ENCODE data around the gene GLI3. TPM values are rescaled to one million over a fixed set of nuclear protein-coding genes. Genes with fewer than 3 reads are reported as not detected.

GLI3 gene
- total and polyA plus RNA-seq, 2 of the 4 experiments (the other 2 are of a cell fraction) = 1.3 to 3.9 TPM

DNA sequence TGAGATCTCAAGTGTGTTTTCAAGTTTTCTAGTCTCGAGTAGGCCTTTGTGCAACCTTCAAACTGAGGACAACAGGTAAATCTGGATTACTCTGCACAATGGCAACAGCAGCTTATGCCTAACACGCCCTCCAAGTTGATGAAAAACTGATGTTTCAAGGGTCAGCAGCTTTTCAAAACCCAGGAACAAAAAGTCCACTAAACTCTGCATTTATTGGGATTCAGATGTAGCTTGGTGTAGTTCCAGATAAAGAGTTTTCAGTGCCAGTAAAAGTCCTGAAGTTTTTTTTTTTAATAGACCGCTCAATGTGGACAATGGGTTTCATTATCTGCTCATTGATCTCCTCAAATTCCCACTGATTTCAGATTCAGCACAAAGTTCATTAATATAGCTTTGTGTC, 259.3 kb downstream of the GLI3 start:
- intact Hi-C loops (cut with micrococcal nuclease) = loop anchor here (1.0 to 10.0 kb wide), 7 partner anchors 35 to 853 kb away; partner anchors contain the start of gene GLI3
- POLR2A ChIA-PET (ENCODE audit: unreplicated experiment) = no interaction called here

More for the DNA sequence above, 259.3 kb downstream of the GLI3 start:
- no peaks in the 10 kb centered on the region for H4K20me1 ChIP-seq (ENCODE audit: insufficient read depth, low read length)
- no peak for ATAC-seq (ENCODE audit: low read depth)
- no peaks in the 10 kb centered on the region for H3K79me1 ChIP-seq (ENCODE audit: low read depth in 1 of 2, low read length in 2 of 2)
- in situ Hi-C loops (cut with MboI; ENCODE audit: low sequenced_read_pairs) = loop anchor here (25.0 kb wide), 1 partner anchor 260 kb away; the partner anchor contains the start of gene GLI3
- H3K4ac ChIP-seq (ENCODE audit: low read depth, low read length) = no peak overlapping the region
- no peak for DNase-seq
- H4K8ac ChIP-seq (ENCODE audit: low read depth in 2 of 2, low read length in 2 of 2) = no peak overlapping the region
- TF ChIP-seq USF2 (IDR thresholded peaks at IDR 0.05; ENCODE audit: low read depth, low read length) = no peak
- no peak for TF ChIP-seq MXI1 (IDR thresholded peaks at IDR 0.05; ENCODE audit: borderline replicate concordance, low read depth, low read length)
- no peak for TF ChIP-seq NFE2L2 (IDR thresholded peaks at IDR 0.05; ENCODE audit: low read depth, low read length)
- no peak for TF ChIP-seq RAD21 (IDR thresholded peaks at IDR 0.05; ENCODE audit: low read length)
- no peak for TF ChIP-seq CTCF (conservative IDR thresholded peaks at IDR 0.05; ENCODE audit: low read depth, low read length)
- no peak for TF ChIP-seq SMC3 (IDR thresholded peaks at IDR 0.05; ENCODE audit: low read depth, low read length)
- TF ChIP-seq RCOR1 (IDR thresholded peaks at IDR 0.05; ENCODE audit: insufficient replicate concordance, low read length) = no peak
- TF ChIP-seq POLR2A (IDR thresholded peaks at IDR 0.05; ENCODE audit: low read depth, low read length) = no peak
- TF ChIP-seq FOS (IDR thresholded peaks at IDR 0.05; ENCODE audit: low read depth, low read length) = no peak
- TF ChIP-seq ELK1 (IDR thresholded peaks at IDR 0.05; ENCODE audit: borderline replicate concordance, low read depth, low read length) = no peak
- no peak for TF ChIP-seq MAZ (IDR thresholded peaks at IDR 0.05; ENCODE audit: borderline replicate concordance, low read depth, low read length)
- peaks cover 17% of the 10 kb centered on the region; the same call in 1 of the 2 replicates for H3K36me3 ChIP-seq (ENCODE audit: control insufficient read depth, insufficient read depth, low read length)
- H4K5ac ChIP-seq (ENCODE audit: low read depth, low read length) = no peak overlapping the region
- peak overlapping the region; percentile 71 for H2AFZ ChIP-seq (replicated peaks; ENCODE audit: low read length, poor library complexity)
- H3K23ac ChIP-seq (ENCODE audit: low read depth, low read length) = no peak overlapping the region
- dilution Hi-C loops (cut with HindIII; ENCODE audit: low sequenced_read_pairs, unreplicated experiment) = no loop called here
- H3K9ac ChIP-seq (ENCODE audit: low read depth, low read length) = no peak overlapping the region
- no peak overlapping the region for H4K91ac ChIP-seq (ENCODE audit: insufficient read depth, low read depth, low read length)
- H3K27ac ChIP-seq (ENCODE audit: insufficient read depth, low read length) = no peak overlapping the region
- no peak overlapping the region for H2BK15ac ChIP-seq (ENCODE audit: low read depth, low read length)
- no peak overlapping the region for H3K18ac ChIP-seq (ENCODE audit: low read depth, low read length)
- H3K4me2 ChIP-seq (ENCODE audit: low read depth, low read length) = no peak overlapping the region
- no peak overlapping the region for H2BK5ac ChIP-seq (ENCODE audit: low read depth, low read length, poor library complexity, severe bottlenecking)
- H3K4me1 ChIP-seq (ENCODE audit: control insufficient read depth, insufficient read depth, low read length) = peaks cover 7% of the 10 kb centered on the region; the same call in 1 of the 2 replicates
- WGBS, 2 experiments (ENCODE audit: extremely low coverage in 2 of 2, insufficient read length in 1 of 2) = 100% methylated on average over 1 of the region's 3 CpGs; no CpG with 5 or more reads in 1 of the 2 experiments
- no peaks in the 10 kb centered on the region for H3K27me3 ChIP-seq (ENCODE audit: control insufficient read depth, insufficient read depth, low read length)
- no peak overlapping the region for H3K56ac ChIP-seq (ENCODE audit: extremely low read depth, insufficient read depth, low read length)
- no peak overlapping the region for H2AK9ac ChIP-seq (replicated peaks; ENCODE audit: low read depth, low read length, poor library complexity)
- H3K9me3 ChIP-seq (ENCODE audit: control insufficient read depth, insufficient read depth, low read length) = no peaks in the 10 kb centered on the region
- 0 out of 2 replicates have a peak overlapping the region, but pooled peaks have one; percentile 22 for H2AK5ac ChIP-seq (ENCODE audit: low read depth, low read length)
- H3K9me1 ChIP-seq (ENCODE audit: insufficient read depth, low read length) = no peaks in the 10 kb centered on the region; the same call in 1 of the 2 replicates
- H2BK20ac ChIP-seq (ENCODE audit: low read depth, low read length) = no peak overlapping the region
- no peak overlapping the region for H3K4me3 ChIP-seq (ENCODE audit: insufficient read depth, low read depth, low read length)
- no peak overlapping the region for H2BK120ac ChIP-seq (ENCODE audit: low read depth, low read length)
- no TSS peak for BruUV-seq (replicated peaks)
- H3K14ac ChIP-seq (replicated peaks; ENCODE audit: low read depth, low read length) = no peak overlapping the region
- CTCF ChIA-PET = interaction anchor here (0.6 to 2.9 kb wide), 12 partner anchors 9 to 866 kb away, joined by 3 to 22 read pairs (median 3); no protein-coding TSS in a partner anchor

Measured in IMR-90 (cell line).